Midbrain (tissue), 1 donor: ENCODE results near the gene MYOF.
"Not testable (repeated sequence)": the region's sequence is repeated elsewhere in the genome, so short reads cannot be mapped to it uniquely, and the experiment has no call there.

Source experiments
- DNase-seq: peaks from one replicate; lab custom pipeline; 2025; lab: John Stamatoyannopoulos, UW

MYOF gene

DNA sequence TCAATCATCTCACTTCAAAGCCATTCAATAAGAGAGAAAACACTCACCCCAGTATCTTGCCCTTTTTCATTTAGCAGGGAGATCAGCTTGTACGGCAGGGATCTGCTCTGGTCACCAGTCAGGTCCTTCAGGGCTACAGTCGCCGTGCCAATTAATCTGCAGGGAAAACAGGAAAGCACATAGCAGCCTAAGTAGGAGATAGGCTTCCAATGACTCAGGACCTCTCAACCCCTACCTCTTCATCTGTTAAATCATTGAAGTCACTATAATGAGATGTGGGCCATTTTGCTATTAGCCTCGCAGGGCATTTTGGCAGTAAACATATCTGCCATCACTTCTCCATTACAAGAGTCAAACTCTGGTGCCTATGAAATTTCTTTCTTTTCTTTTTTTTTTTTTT, 50.8 kb downstream of the MYOF start:
- DNase-seq = no peak

- no peak for DNase-seq
Measured at GRCh38 chr10:93425861-93426260, 56.3 kb downstream of the MYOF start.

DNA sequence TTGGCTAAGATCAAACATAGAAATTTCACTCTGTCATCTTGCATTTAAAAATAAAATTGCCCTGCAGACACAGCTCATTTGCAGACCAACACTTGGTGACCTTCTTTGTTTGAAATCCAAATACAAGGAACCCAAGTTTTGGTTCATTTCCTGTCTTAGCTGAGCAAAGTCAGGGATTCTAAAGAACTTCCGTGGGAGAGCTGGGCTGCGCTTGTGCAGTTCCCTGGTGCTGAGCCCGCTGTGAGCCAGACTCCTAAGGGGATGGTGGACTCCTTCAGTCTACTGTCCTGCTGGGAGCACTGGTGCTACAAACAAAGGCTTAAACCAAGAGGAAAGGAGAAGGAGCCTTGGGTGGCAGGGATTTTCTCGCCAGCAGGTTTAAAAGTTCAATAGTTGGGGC, 60.0 kb downstream of the MYOF start:
- DNase-seq = no peak

DNA sequence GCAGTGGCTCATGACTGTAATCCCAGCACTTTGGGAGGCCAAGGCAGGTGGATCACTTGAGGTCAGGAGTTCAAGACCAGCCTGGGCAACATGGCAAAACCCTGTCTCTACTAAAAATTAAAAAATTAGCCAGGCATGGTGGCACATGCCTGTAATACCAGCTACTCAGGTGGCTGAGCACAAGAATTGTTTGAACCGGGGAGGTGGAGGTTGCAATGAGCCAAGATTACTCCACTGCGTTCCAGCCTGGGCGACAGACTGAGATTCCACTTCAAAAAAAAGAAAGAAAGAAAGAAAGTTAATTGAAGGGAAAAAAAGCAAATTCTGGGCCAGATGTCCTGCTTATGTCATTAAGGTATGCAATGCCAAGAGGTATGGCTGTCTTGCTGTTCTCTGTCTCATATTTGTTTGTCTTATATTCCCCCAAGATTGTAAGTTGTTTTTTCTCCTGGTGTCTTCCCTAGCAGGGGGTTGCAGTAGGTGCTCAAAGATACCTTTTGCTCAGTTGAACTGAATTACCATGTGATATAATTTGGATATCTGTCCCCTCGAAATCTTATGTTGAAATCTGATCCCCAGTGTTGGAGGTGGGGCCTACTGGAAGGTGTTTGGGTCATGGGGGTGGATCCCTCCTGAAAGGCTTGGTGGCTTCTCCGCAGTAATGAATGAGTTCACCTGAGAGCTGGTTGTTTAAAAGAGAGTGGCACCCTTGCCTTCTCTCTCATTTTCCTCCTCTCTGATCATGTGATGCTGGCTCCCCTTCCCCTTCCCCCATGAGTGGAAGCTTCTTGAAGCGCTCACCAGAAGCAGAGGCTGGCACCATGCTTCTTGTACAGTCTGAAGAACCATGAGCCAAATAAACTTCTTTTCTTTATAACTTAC, 60.9 kb downstream of the MYOF start:
- DNase-seq = no peak

DNA sequence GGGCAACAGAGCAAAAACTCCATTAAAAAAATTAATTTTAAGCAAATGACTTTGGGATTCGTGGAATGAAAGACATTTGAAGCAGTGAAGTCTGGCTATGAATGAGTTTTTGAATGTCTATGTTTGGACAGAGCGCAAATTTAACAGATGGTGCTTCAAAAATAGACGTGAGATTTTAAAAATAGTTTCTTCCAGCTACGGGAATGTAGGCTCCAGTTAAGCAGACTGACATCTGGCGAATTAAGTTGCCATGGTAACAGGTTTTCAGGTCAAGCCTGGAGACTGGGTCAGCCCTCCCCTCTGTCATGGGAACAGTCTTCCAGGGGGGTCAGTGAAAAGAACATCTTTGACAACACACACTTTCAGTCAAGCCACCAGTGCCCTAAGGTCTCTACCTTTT, 62.0 kb downstream of the MYOF start:
- DNase-seq = no peak

GRCh38 chr10:93419016-93419415, 63.1 kb downstream of the MYOF start:
- DNase-seq = not testable (repeated sequence)

DNA sequence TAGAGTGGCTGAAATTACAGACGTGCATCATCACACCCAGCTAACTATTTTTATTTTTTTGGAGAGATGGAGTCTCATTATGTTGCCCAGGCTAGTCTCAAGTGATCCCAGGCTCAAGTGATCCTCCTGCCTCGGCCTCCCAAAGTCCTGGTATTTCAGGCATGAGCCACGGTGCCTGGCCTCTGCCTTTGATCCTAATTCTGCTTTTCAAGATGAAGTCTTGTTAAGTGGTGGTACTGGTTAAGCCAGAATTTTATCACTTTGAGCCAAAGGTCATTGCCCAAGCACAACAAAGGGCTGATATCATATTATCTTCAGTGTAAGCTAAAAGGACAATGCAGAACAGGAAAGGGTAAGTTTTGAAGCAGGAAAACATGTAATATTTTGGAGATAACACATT, 64.2 kb downstream of the MYOF start:
- DNase-seq = no peak

- DNase-seq = no peak
Measured at GRCh38 chr10:93417266-93417665, 64.9 kb downstream of the MYOF start.

GRCh38 chr10:93416824-93417223, 65.3 kb downstream of the MYOF start:
- DNase-seq = no peak

DNA sequence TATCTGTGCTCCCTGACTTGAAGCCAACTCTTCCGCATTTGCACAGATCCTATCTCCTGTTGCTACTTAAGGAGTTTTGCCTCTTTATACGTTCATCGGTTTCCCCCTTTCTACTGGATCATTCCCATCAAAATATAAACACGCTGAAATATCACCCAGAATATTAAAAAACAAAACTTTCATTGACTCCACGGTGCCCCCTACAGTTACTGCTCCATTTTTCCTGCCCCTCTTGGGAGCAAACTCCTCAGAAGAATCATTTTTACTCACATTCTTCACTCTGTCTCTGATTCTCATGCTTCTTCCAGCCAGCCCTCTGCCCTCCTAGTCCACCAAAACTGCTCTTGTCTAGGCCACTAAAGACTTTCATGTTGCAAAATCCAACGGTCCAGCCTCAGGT, 66.4 kb downstream of the MYOF start:
- DNase-seq = no peak

GRCh38 chr10:93413252-93413689, 68.9 kb downstream of the MYOF start:
- DNase-seq = no peak

- no peak for DNase-seq
Measured at GRCh38 chr10:93412801-93413200, 69.3 kb downstream of the MYOF start.

DNA sequence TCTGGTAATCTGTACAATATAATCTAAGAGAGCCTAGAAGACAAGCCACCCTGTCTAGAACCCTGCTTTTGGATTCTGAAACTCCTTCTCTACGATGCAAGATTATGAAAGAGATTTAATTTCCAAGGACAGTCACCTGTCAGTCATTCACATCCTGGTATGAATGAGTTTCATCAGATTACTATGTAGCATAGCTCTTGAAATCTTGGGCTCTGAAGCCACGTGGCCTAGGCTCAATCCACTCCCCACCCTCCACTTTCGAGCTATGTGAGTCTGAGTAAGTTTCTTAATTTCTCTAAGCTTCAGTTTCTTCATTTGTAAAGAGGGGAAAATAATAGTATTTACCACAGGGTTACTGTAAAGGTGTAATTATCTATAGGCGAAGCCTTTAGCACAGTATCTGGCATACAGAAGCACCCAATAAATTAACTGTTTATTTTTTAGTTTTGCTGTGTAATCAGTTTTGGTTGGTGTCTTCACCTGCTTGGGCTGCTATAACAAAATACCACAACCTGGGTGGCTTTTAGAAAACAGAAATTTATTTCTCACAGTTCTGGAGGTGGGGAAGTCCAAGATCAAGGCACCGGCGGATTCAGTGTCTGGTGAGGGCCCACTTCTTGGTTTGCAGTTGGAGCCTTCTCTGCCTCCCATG, 71.3 kb downstream of the MYOF start:
- DNase-seq = no peak

DNA sequence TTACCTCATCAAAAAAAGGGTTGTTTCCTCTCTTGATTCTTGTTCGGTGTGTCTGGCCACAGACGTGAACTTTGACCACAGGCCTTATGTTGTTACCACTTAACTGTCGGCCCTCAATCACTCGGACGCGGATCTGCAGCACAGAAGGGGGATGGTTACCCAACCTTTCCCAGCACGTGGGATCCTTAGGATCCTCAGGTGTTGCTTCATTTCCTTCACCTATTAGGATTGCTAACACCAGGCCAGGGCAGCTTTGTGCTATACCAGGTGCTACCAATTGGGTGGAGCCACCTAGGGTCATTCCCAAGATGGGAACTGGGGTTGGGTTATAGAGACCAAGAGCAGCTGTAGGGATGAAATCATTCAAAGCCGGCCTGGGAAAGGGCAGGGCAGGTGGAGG, 73.4 kb downstream of the MYOF start:
- DNase-seq = no peak

- no peak for DNase-seq
Measured at GRCh38 chr10:93406364-93407145, 75.6 kb downstream of the MYOF start.

DNA sequence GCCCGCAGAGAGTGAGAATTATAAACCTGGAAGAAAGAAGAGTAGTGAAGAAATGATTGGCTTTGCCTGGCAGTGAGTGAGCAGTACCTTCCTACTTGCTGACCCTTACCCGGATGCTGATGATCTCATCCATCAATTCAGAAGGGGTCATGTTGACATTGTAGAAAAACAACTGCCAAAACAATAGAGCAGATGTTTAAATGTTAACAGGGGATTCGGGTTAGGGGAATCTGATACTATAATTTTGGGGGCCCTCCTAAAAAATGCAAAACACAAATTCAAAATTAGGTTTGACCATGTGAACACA, 78.1 kb downstream of the MYOF start:
- no peak for DNase-seq

DNA sequence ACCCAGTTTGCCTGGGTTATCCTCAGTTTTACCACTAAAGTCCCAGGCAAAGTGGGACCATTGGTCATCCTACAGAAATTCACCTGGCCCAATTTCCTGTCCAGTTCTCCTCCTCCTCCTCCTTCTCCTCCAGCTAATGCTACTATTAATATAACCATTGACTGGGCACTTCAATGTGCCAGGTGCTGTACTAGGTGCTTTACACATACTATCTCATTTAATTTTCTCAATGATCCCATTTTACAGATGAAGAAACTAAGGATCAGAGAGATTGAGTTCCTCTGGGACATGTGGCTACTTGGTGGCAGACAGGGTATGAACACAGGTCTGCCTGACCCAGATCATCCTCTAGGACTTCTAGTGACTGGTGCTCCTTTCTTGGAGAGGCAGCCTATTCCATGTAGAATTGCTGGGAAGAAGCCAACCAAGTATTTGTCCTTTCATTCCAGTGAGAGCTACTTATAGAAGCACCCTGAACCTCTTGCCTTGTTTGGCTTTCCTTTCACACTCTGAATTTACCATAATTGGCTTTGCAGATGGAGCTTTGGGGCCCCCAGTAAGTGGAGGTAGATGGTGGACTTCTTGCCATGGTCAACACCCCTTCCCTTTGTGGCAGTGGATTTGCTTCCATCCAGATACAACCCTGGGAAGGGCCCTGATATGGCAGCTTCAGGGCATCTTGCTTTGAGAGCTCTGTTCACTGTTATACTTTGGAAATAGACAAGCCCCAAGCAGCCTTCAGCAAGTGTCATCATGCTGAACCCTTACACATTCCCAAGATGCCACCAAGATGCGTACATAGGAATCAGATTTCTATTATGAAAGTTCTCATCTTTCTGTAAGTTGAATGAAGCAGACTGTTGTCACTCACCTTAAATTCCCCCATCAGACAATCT, 78.7 kb downstream of the MYOF start:
- DNase-seq = no peak

- no peak for DNase-seq
Measured at GRCh38 chr10:93402192-93402591, 79.9 kb downstream of the MYOF start.

GRCh38 chr10:93398528-93398927, 83.6 kb downstream of the MYOF start:
- no peak for DNase-seq

DNA sequence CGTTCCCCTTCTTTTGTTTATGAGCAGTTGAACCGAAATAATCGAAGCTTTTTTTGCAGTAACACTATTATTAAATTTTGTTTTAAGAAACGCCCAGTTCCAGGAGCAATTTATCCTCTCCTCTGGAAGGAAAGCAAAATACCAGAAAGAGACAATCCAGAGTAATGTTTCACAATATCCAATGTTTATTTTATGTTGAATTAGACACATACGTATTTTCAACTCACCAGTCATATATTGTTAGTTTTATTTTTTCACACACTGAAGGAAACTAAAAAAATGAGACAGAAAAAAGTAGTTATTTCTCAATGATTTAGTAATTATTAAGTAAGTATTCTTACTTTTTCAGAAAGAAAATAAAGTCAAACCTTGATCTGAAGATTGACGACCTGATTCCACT, 85.1 kb downstream of the MYOF start:
- DNase-seq = no peak

DNA sequence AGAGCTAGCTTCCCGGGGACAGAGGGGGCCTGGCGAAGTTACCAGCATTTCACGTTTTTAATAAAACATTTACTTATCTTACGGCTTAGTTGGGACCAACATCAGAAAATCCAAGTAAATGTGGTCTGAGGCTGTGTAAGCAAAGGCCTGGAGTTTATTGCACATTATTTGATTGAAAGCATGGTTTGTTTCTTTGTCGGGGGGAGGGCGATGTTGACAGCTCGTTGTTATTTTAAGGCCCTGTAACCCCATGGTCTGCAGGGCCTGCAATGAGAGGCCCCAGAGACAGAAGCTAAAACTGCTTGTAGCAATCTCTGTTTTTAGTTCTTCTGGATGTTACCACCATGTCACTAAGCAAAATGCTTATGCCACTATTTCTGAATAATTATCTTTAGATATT, 88.9 kb downstream of the MYOF start:
- no peak for DNase-seq

GRCh38 chr10:93392121-93392520, 90.0 kb downstream of the MYOF start:
- DNase-seq = no peak
